Ishikawa (cell line): ENCODE results near the gene EPHB1.

ENCODE experiments used
- CEBPB ChIP-seq: IDR thresholded peaks from 2 replicates; pipeline ENCODE4 v1.6.1; 2012
- CREB1 ChIP-seq: IDR thresholded peaks from 2 replicates; pipeline ENCODE4 v1.6.1; 2012; ENCODE audit warnings: low read depth
- EGR1 ChIP-seq: IDR thresholded peaks from 2 replicates; pipeline ENCODE4 v1.6.1; 2012
- EP300 ChIP-seq: IDR thresholded peaks from 2 replicates; pipeline ENCODE4 v1.6.1; 2012; ENCODE audit warnings: borderline replicate concordance
- FOXM1 ChIP-seq: IDR thresholded peaks from 2 replicates; pipeline ENCODE4 v1.6.1; 2012; ENCODE audit warnings: low read depth, borderline replicate concordance
- RAD21 ChIP-seq: IDR thresholded peaks from 2 replicates; pipeline ENCODE4 v1.6.1; 2012; ENCODE audit warnings: low read depth
- REST ChIP-seq: IDR thresholded peaks from 2 replicates; pipeline ENCODE4 v1.6.1; 2012; ENCODE audit warnings: low read depth, mild to moderate bottlenecking
- TAF1 ChIP-seq: IDR thresholded peaks from 2 replicates; pipeline ENCODE4 v1.6.1; 2012; ENCODE audit warnings: low read depth, mild to moderate bottlenecking
- TCF12 ChIP-seq: IDR thresholded peaks from 2 replicates; pipeline ENCODE4 v1.6.1; 2012; ENCODE audit warnings: low read depth
- TEAD4 ChIP-seq: IDR thresholded peaks from 2 replicates; pipeline ENCODE4 v1.6.1; 2012
- YY1 ChIP-seq: IDR thresholded peaks from 2 replicates; pipeline ENCODE4 v1.6.1; 2012; ENCODE audit warnings: low read depth
- ZBTB7A ChIP-seq: IDR thresholded peaks from 2 replicates; pipeline ENCODE4 v1.6.1; 2012; ENCODE audit warnings: low read depth
- TF ChIP-seq, protein P1 (sequence below): IDR thresholded peaks from 2 replicates; pipeline ENCODE4 v1.6.1; 2012
- TF ChIP-seq, protein P2 (sequence below): IDR thresholded peaks from 2 replicates; pipeline ENCODE4 v1.6.1; 2012

- TF ChIP-seq EGR1 (no peak), TAF1 (no peak), EP300 (no peak), YY1 (no peak), RAD21 (no peak), REST (no peak), TCF12 (no peak), CEBPB (no peak), TEAD4 (no peak), CREB1 (no peak), ZBTB7A (no peak), FOXM1 (no peak)
- TF ChIP-seq, protein P1, sequence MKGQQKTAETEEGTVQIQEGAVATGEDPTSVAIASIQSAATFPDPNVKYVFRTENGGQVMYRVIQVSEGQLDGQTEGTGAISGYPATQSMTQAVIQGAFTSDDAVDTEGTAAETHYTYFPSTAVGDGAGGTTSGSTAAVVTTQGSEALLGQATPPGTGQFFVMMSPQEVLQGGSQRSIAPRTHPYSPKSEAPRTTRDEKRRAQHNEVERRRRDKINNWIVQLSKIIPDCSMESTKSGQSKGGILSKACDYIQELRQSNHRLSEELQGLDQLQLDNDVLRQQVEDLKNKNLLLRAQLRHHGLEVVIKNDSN: no peak
- TF ChIP-seq, protein P2, sequence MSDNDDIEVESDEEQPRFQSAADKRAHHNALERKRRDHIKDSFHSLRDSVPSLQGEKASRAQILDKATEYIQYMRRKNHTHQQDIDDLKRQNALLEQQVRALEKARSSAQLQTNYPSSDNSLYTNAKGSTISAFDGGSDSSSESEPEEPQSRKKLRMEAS: no peak
Measured at GRCh38 chr3:134917631-134918030, 122.6 kb downstream of the EPHB1 start.
